Endothelial cell of umbilical vein (primary cell): ENCODE data around the gene PDE8B. TPM values are rescaled to one million over a fixed set of nuclear protein-coding genes. Genes with fewer than 3 reads are reported as not detected.

Experiments used
- BruUV-seq: library from RNA; stranded (reverse); fragments of 400-500 nt; replicated peaks from 2 replicates; lab custom pipeline; 2021; lab: Mats Ljungman, UMichigan
- CTCF ChIA-PET: fragments of 300-600, 350-600 bp; sonication (Branson Sonifier 250); formaldehyde crosslinking; loops from one replicate; lab custom pipeline; 2021; ENCODE audit warnings: antibody characterized with exemption, inconsistent platforms; lab: Charles Lee
- POLR2A ChIA-PET: fragments of 300-600, 350-600 bp; sonication (Branson Sonifier 250); formaldehyde crosslinking; loops from one replicate; lab custom pipeline; 2021; ENCODE audit warnings: antibody characterized with exemption, inconsistent platforms; lab: Charles Lee
- DNase-seq: peaks from one replicate; pipeline ENCODE4 v3.0.0-alpha.2; 2011; ENCODE audit warnings: low read depth, low spot score
- FAIRE-seq: peaks from 2 replicates; lab custom pipeline; 2011; peaks lifted over from hg19 to GRCh38; lab: Jason Lieb, UNC
- H2AFZ ChIP-seq: 2 replicates; pipeline ENCODE4 v1.6.0; 2012; ENCODE audit warnings: low read depth, low read length, control low read depth, inconsistent platforms
- H3K27ac ChIP-seq: 2 replicates; pipeline ENCODE4 v1.5.1; 2011; ENCODE audit warnings: low read depth, mild to moderate bottlenecking, control low read depth, low read length, moderate library complexity; ENCODE audit not compliant: insufficient read depth
- H3K27me3 ChIP-seq, 2 experiments: 2 replicates each; pipeline versions ENCODE4 v1.6.0 to v1.6.1; 2011; ENCODE audit warnings: low read length in 2 of 2, mixed read lengths in 1 of 2; ENCODE audit not compliant: control insufficient read depth in 2 of 2, insufficient read depth in 2 of 2
- H3K36me3 ChIP-seq, 2 experiments: 2 replicates in 1 of 2; 3 replicates in 1 of 2; pipeline ENCODE4 v1.5.1; 2011; ENCODE audit warnings: low read length in 2 of 2, mild to moderate bottlenecking in 1 of 2, moderate library complexity in 1 of 2; ENCODE audit not compliant: control insufficient read depth in 2 of 2, insufficient read depth in 2 of 2; ENCODE audit errors: extremely low read depth in 1 of 2
- H3K4me1 ChIP-seq: 3 replicates; pipeline ENCODE4 v1.5.1; 2011; ENCODE audit warnings: mild to moderate bottlenecking, low read length; ENCODE audit not compliant: control insufficient read depth, insufficient read depth; ENCODE audit errors: extremely low read depth
- H3K4me2 ChIP-seq: 2 replicates; pipeline ENCODE4 v1.6.1; 2011; ENCODE audit warnings: low read length, control low read depth, mixed read lengths; ENCODE audit not compliant: insufficient read depth
- H3K4me3 ChIP-seq, 3 experiments: fragments of 200-600 bp in 1 of 3; sonication (generic), shearing (Covaris generic) in 1 of 3; replicated peaks in 1 of 3; 2 replicates each; pipeline ENCODE4 v1.5.1; 2011 to 2016; ENCODE audit warnings: control low read depth in 3 of 3, low read length in 3 of 3, mild to moderate bottlenecking in 2 of 3, inconsistent platforms in 1 of 3, low read depth in 1 of 3, moderate library complexity in 1 of 3; ENCODE audit not compliant: insufficient read depth in 1 of 3
- H3K79me2 ChIP-seq: 2 replicates; pipeline ENCODE4 v1.6.0; 2012; ENCODE audit warnings: low read length, inconsistent platforms; ENCODE audit not compliant: control insufficient read depth, insufficient read depth
- H3K9ac ChIP-seq: replicated peaks from 2 replicates; pipeline ENCODE3; 2011; ENCODE audit warnings: low read length, control low read depth; ENCODE audit not compliant: insufficient read depth; ENCODE audit errors: extremely low read depth
- H3K9me1 ChIP-seq: replicated peaks from 3 replicates; pipeline ENCODE4 v1.6.0; 2011; ENCODE audit warnings: mild to moderate bottlenecking, low read length; ENCODE audit not compliant: control insufficient read depth, insufficient read depth; ENCODE audit errors: extremely low read depth
- H3K9me3 ChIP-seq: replicated peaks from 2 replicates; pipeline ENCODE4 v1.5.1; 2012; ENCODE audit warnings: low read length, inconsistent platforms; ENCODE audit not compliant: control insufficient read depth, insufficient read depth
- H4K20me1 ChIP-seq: replicated peaks from 2 replicates; pipeline ENCODE3; 2011; ENCODE audit warnings: mild to moderate bottlenecking, low read length; ENCODE audit not compliant: control insufficient read depth, insufficient read depth; ENCODE audit errors: extremely low read depth
- GATA2 ChIP-seq: IDR thresholded peaks from 2 replicates; pipeline ENCODE4 v1.7.0; 2011; ENCODE audit warnings: low read depth, mild to moderate bottlenecking, moderate library complexity, mixed read lengths, low read length; ENCODE audit not compliant: insufficient read length, insufficient read depth
- MYC ChIP-seq: IDR thresholded peaks from one replicate; pipeline ENCODE4 v1.6.1; 2011; ENCODE audit warnings: mild to moderate bottlenecking, low read depth, low read length
- POLR2A ChIP-seq: IDR thresholded peaks from 2 replicates; pipeline ENCODE4 v1.6.1; 2012; ENCODE audit warnings: low read depth, mild to moderate bottlenecking, control low read depth, low read length
- POLR2AphosphoS5 ChIP-seq: IDR thresholded peaks from 2 replicates; pipeline ENCODE4 v1.6.1; 2012; ENCODE audit warnings: low read depth, mild to moderate bottlenecking, control low read depth, low read length, moderate library complexity; ENCODE audit not compliant: insufficient read depth
- dilution Hi-C: fragments of 300-500 bp; cut with MboI; formaldehyde crosslinking; loops from one replicate; pipeline ENCODE4 v1.15.0; 2019; ENCODE audit warnings: low sequenced_read_pairs; ENCODE audit not compliant: extremely low pct_ligation_motif_present
- intact Hi-C: fragments of 100-400 bp; cut with micrococcal nuclease; formaldehyde crosslinking; loops from one replicate; pipeline ENCODE4 v1.10.0; 2022
- polyA plus RNA-seq, 4 experiments: library from polyadenylated mRNA; depleted of rRNA in 3 of 4; stranded (reverse) in 3 of 4; unstranded in 1 of 4; fragments of >200 nt; gene quantifications; 2 replicates each; pipeline versions ENCODE4 v1.2.1 to v1.2.3, GENCODE V29; 2011 to 2012; ENCODE audit warnings: missing spikeins in 1 of 4
- total RNA-seq: library from RNA; stranded (reverse); gene quantifications from 2 replicates; pipeline ENCODE4 v1.2.3, GENCODE V29; 2021

The PDE8B gene
- total and polyA plus RNA-seq, 2 donors (not counting 3 experiments of a cell fraction or from before 2014, with no cell fraction given) = not detected

GRCh38 chr5:77259476-77259875 is 49.0 kb downstream of the PDE8B start:
- CTCF ChIA-PET = interaction anchor here (2.5 kb wide), 1 partner anchor 8 kb away, joined by 7 read pairs; no protein-coding TSS in a partner anchor
- POLR2A ChIA-PET = no interaction called here

GRCh38 chr5:77262697-77263096 is 52.2 kb downstream of the PDE8B start:
- dilution Hi-C loops (no loop called here), intact Hi-C loops (no loop called here)
- Histone ChIP-seq H3K9me3 (no peaks in the 10 kb centered on the region), H4K20me1 (no peaks in the 10 kb centered on the region), H3K4me2 (no peak overlapping the region), H3K27ac (no peak overlapping the region), H3K36me3 (no peaks in the 10 kb centered on the region), H3K27me3 (peaks cover 0 to 3% of the 10 kb centered on the region in 2 experiments), H2AFZ (no peak overlapping the region), H3K9ac (no peak overlapping the region), H3K4me1 (no peaks in the 10 kb centered on the region), H3K9me1 (no peaks in the 10 kb centered on the region), H3K4me3 (no peak overlapping the region), H3K79me2 (no peaks in the 10 kb centered on the region)
- ChIA-PET POLR2A (no interaction called here), CTCF (no interaction called here)
- FAIRE-seq (no peak), DNase-seq (no peak)
- no TSS peak for BruUV-seq
- TF ChIP-seq POLR2AphosphoS5 = no peak

More at GRCh38 chr5:77259476-77259875, 49.0 kb downstream of the PDE8B start:
- no peaks in the 10 kb centered on the region for H3K4me1 ChIP-seq
- no peak overlapping the region for H3K4me3 ChIP-seq
- H3K9me3 ChIP-seq = no peaks in the 10 kb centered on the region
- H3K27me3 ChIP-seq = peaks cover 3% of the 10 kb centered on the region in 2 experiments
- H3K79me2 ChIP-seq = no peaks in the 10 kb centered on the region
- DNase-seq (no peak), FAIRE-seq (no peak)
- dilution Hi-C loops = no loop called here
- H3K9ac ChIP-seq = no peak overlapping the region
- no peaks in the 10 kb centered on the region for H3K9me1 ChIP-seq
- H2AFZ ChIP-seq = no peak overlapping the region
- H3K4me2 ChIP-seq = no peak overlapping the region
- intact Hi-C loops = no loop called here
- no peaks in the 10 kb centered on the region for H4K20me1 ChIP-seq
- no peak overlapping the region for H3K27ac ChIP-seq
- TF ChIP-seq GATA2 (no peak), MYC (no peak), POLR2AphosphoS5 (no peak), POLR2A (no peak)
- H3K36me3 ChIP-seq = no peaks in the 10 kb centered on the region
- no TSS peak for BruUV-seq
